ENCODE measurements around the gene C10orf95.

- TF ChIP-seq POLR2A (IDR thresholded peaks at IDR 0.05; ENCODE audit: low read depth, low read length) (no peak), PAX5 (IDR thresholded peaks at IDR 0.05; ENCODE audit: borderline replicate concordance, low read depth, low read length) (no peak), RBBP5 (conservative IDR thresholded peaks at IDR 0.05) (no peak), ZNF274 (IDR thresholded peaks at IDR 0.05; ENCODE audit: insufficient read depth, insufficient read length) (no peak), POLR2AphosphoS2 (IDR thresholded peaks at IDR 0.05; ENCODE audit: low read depth, low read length) (no peak), HDAC2 (IDR thresholded peaks at IDR 0.05) (no peak), USF1 (IDR thresholded peaks at IDR 0.05; ENCODE audit: borderline replicate concordance, extremely low read length, insufficient read depth, low read depth, low read length) (no peak), CBX3 (IDR thresholded peaks at IDR 0.05; ENCODE audit: borderline replicate concordance, low read depth) (no peak), FOS (IDR thresholded peaks at IDR 0.05; ENCODE audit: borderline replicate concordance, extremely low read depth, insufficient read length) (no peak)
- TF ChIP-seq, protein P1, sequence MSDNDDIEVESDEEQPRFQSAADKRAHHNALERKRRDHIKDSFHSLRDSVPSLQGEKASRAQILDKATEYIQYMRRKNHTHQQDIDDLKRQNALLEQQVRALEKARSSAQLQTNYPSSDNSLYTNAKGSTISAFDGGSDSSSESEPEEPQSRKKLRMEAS (IDR thresholded peaks at IDR 0.05; ENCODE audit: low read depth, low read length), result no peak
Observed at GRCh38 chr10:102475451-102476040, 24.2 kb upstream of the C10orf95 start.
